ENCODE results near the gene PALM.
"Not testable (repeated sequence)": the region's sequence is repeated elsewhere in the genome, so short reads cannot be mapped to it uniquely, and the experiment has no call there.

PALM gene

DNA sequence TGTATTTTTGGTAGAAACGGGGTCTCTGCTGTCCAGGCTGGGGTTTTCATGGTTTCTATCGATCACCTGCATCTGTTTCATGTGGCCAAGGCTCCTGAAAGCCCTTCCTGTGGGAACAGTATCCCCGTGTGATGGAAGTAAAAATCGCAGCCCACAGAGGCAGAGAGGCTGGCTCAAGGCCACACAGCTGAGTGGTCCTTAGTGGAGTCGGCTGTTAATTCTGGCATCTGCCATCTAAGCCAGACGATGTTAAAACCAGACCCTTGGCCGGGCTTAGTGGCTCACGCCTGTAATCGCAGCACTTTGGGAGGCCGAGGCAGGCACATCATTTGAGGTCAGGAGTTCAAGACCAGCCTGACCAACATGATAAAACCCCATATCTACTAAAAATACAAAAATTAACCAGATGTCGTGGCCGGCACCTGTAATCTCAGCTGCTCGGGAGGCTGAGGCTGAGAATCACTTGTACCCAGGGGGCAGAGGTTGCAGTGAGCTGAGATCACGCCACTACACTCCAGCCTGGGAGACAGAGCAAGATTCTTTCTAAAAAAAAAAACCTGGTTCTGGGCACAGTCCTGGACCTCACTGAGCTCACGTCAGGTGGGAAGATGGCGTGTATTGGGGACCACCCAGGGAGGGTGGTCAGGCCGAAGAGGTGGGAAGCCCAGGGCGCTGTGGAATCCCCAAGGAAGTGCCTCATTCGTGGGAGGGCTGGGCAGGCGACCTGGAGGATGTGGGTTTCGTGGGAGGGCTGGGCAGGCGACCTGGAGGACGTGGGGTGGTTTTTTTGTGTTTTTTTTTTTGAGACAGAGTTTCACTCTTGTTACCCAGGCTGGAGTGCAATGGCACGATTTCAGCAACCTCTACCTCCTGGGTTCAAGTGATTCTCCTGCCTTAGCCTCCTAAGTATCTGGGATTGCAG lies 23.7 kb downstream of the PALM start:
- no peak for DNase-seq (ENCODE audit: low spot score)

- DNase-seq (ENCODE audit: low spot score): no peak
These were observed 26.0 kb downstream of the PALM start for GRCh38 chr19:734716-735115.

GRCh38 chr19:736125-736524 lies 27.4 kb downstream of the PALM start:
- no peak for DNase-seq (ENCODE audit: low spot score)

DNA sequence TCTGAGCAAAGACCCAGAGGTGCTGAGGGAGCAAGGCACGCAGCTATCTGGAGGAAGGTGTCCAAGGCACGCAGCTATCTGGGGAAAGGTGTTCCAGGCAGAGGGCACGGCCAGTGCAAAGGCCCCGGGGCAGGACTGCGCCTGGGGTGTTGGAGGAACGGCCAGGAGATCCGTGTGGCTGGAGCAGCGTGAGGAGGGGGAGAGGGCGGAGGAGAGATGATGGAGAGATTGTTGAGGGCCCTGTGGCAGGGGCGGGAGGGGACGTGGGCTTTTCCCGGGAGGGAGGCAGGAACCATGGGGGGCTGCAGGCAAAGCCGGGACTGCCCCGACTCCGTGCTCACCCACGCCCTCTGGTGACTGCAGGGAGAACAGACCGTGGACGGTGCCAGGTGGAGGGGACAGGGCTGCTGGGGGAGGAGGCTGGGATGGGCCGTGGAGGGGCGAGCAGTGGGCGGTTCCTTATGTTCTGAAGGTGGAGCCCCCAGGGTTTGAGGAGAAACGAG lies 28.9 kb downstream of the PALM start:
- DNase-seq (ENCODE audit: low spot score): peak; percentile 88

GRCh38 chr19:738509-739128 lies 29.9 kb downstream of the PALM start:
- no peak for DNase-seq (ENCODE audit: low spot score)

DNA sequence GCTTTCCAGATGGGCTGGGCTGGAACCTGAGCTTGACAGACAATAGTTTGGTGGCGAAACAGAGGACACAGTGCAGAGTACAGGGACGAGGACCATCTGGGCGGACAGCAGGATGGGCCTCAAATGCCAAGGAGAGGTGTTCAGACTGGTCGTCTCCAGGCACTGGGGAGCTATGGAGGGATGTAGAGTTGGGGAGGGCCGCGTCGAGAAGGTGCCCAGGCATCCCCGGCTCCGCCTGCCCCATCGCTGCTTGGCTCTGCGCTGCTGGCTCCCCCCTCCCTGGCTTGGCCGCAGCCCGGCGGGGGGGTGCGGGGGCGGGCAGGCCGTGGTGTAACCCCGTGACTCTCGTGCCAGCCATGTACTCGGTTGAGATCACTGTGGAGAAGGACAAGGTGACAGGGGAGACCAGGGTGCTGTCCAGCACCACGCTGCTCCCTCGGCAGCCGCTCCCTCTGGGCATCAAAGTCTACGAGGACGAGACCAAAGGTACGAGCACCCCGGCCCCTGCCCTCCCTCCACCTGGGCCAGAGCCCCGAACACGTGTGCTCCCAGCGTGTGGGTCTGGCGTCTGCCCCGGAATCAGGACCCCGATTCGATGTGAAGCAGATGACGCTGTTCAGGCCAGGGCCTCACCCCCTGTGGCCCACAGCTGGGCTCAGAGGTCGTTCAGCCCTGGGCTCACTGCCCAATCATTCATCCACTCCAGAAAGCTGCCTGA lies 31.4 kb downstream of the PALM start:
- no peak for DNase-seq (ENCODE audit: low spot score)

DNA sequence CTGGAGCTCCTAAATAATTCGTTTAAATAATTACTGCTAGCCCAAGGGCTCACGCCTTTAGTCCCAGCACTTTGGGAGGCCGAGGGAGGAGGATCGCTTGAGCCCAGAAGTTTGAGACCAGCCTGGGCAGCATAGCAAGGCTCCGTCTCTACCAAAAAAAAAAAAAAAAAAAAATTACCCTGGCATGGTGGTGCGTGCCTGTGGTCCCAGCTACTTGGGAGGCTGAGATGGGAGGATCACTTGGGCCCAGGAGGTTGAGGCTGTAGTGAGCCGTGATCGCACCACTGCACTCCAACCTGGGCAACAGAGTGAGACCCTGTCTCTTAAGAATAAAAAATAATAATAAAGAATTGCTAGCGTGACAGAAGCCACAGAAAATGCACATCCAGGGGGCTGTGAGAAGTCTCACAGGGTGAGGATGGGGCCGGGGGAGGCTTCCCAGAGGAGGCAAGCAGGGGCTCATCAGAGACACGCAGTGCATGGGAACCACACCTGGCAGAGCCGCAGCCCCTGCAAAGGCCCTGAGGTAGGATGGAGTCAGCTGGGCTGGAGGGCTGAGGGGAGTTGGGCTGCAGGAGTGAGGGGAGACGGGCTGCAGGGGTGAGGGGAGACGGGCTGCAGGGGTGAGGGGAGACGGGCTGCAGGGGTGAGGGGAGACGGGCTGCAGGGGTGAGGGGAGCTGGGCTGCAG lies 32.2 kb downstream of the PALM start:
- not testable (repeated sequence) for DNase-seq (ENCODE audit: low spot score)

- DNase-seq (ENCODE audit: low spot score): peak; percentile 69
These were observed 32.9 kb downstream of the PALM start for GRCh38 chr19:741506-742131.

- no peak for DNase-seq (ENCODE audit: low spot score)
These were observed 33.9 kb downstream of the PALM start for GRCh38 chr19:742540-743075.

DNA sequence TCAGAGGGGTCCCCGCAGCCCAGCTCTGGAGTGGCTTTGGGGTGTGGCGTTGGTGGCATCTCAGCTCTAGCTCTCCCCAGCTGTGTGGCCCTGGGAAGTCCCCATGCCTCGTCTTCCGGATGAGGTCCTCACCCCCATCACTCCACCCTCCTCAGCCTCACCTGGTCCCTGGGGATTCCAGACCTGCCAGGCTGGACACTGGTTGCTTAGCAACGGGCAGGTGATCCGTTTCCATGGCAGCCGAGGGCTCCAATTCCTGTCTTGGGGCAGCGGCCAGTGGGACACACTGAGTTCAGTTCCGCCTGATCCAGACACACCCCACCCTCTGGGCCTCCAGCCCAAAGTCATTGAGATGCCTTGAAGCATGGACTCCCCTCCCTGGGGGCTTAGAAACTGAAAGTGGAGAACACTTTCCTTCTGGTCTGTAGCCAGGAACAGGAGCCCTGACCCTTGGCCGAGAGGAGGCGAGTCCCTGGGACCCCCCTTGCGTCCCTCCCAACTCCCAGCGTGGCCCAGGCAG lies 34.5 kb downstream of the PALM start:
- DNase-seq (ENCODE audit: low spot score): no peak

- DNase-seq (ENCODE audit: low spot score): not testable (repeated sequence)
These were observed 36.4 kb downstream of the PALM start for GRCh38 chr19:745138-745537.

DNA sequence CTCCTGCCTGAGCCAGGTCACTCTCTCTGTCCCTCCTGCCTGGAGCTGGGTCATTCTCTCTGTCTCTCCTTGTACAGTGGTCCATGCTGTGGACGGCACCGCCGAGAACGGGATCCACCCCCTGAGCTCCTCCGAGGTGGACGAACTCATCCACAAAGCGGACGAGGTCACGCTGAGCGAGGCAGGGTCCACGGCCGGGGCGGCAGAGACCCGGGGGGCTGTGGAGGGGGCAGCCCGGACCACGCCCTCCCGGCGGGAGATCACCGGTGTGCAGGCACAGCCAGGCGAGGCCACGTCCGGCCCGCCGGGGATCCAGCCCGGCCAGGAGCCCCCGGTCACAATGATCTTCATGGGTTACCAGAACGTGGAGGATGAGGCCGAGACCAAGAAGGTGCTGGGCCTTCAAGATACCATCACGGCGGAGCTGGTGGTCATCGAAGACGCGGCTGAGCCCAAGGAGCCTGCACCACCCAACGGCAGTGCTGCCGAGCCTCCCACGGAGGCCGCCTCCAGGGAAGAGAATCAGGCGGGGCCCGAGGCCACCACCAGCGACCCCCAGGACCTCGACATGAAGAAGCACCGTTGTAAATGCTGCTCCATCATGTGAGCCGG lies 37.6 kb downstream of the PALM start:
- no peak for DNase-seq (ENCODE audit: low spot score)

- no peak for DNase-seq (ENCODE audit: low spot score)
These were observed 38.2 kb downstream of the PALM start for GRCh38 chr19:746956-747355.

- no peak for DNase-seq (ENCODE audit: low spot score)
These were observed 38.9 kb downstream of the PALM start for GRCh38 chr19:747432-748273.

- DNase-seq (ENCODE audit: low spot score): no peak
These were observed 39.5 kb downstream of the PALM start for GRCh38 chr19:748274-748598.

DNA sequence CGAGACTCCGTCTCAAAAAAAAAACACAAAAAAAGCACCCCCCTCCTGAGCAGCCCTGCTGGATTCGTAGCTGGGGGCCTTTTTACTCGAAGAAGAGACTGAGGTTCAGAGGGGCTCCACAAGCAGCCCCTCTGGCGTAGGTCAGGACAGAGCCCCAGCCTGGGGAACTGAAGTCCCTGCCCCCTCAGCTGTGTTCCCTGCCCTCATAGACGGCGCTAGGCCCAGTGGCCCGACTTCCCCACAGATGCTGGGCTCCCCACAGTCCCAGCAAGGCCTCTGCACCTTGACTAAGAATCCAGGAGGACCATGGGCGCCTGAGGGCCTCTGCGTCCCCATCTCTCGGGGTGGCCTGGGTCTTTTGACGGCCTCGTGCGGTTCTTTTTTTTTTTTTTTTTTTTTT lies 41.1 kb downstream of the PALM start:
- DNase-seq (ENCODE audit: low spot score): no peak

- DNase-seq (ENCODE audit: low spot score): no peak
These were observed 42.1 kb downstream of the PALM start, which contains the start of gene MISP for GRCh38 chr19:750640-751423. Gene MISP (plus strand): TSS chr19:751112. CDS start chr19:756947, 5,835 bp downstream.

DNA sequence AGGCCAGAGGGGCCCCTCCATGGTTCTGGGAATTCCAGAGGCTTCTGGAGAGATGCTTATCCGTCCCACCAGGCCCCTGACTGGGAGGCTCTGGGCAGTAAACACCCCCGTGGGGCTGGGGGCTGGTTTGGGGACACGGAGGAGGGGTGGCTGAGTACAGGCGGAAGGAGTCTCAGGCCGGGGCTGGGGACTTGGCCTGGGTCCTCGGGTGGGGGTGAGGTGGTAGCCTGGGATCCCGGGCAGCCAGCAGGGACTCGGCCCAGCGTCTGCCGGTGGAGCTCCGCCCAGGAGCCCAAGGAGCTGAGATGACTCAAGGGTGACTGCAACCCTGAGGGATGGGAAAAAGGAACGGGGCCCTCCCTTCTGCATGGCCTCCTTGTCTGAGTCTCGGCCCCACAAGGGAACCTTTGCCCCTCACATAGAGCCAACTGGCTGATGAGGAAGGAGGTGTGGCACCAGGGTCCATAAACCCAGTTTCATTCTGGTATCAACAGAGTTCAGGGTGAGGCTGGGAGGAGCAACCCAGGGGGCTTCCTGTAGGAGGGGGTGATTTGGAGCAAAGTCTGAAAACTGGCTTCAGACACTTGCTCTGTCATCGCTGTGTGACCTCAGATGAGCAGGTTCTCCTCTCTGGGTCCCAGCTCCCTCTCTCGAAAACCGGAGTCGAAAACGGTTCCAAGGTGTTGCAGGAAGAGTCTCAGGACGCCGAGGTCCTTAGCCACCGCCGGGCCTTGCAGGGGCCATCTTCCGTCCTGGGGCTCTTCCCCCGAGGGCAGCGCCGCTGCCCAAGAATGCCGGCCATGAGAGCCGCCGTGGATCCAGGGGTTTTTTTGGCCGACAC lies 43.0 kb downstream of the PALM start:
- no peak for DNase-seq (ENCODE audit: low spot score)
